Left ventricle myocardium inferior (tissue), 1 donor: ENCODE results near the gene BBS4. TPM values are rescaled to one million over a fixed set of nuclear protein-coding genes. Genes with fewer than 3 reads are reported as not detected.
A peak's percentile ranks its signal among the peaks of the same experiment; 100 is the strongest.

Experiments
- DNase-seq: peaks from one replicate; pipeline ENCODE4 v3.0.0-alpha.2; 2020
- H3K27ac ChIP-seq: fragments of 200-600 bp; replicated peaks from 2 replicates; pipeline ENCODE4 v1.8.0; 2021
- H3K27me3 ChIP-seq: fragments of 200-600 bp; 2 replicates; pipeline ENCODE4 v1.8.0; 2021; ENCODE audit warnings: low read depth
- H3K36me3 ChIP-seq: fragments of 200-600 bp; 2 replicates; pipeline ENCODE4 v1.8.0; 2021
- H3K4me1 ChIP-seq: fragments of 200-600 bp; 2 replicates; pipeline ENCODE4 v1.8.0; 2021
- H3K4me3 ChIP-seq: fragments of 200-600 bp; 2 replicates; pipeline ENCODE4 v1.8.0; 2021; ENCODE audit warnings: mild to moderate bottlenecking, moderate library complexity
- H3K9me3 ChIP-seq: fragments of 200-600 bp; replicated peaks from 2 replicates; pipeline ENCODE4 v1.8.0; 2021
- CTCF ChIP-seq: fragments of 200-600 bp; IDR thresholded peaks from 2 replicates; pipeline ENCODE4 v1.8.0; 2021; ENCODE audit warnings: antibody characterized with exemption, mild to moderate bottlenecking, borderline replicate concordance
- intact Hi-C: fragments of 100-400 bp; cut with micrococcal nuclease; formaldehyde crosslinking; loops from one replicate; pipeline ENCODE4 v1.11.0; 2022
- total RNA-seq: library from RNA; stranded (reverse); fragmentation: NEBNext Ultra II Directional; extraction: Animal tissue kit (Norgen Biotek cat#: 25700); gene quantifications from one replicate; pipeline ENCODE4 v1.2.1, GENCODE V29; 2021
- donor health status: DM: no; HTN: yes; CAD: no; lungs with severe emphysema.

BBS4 gene
- total RNA-seq, 1 donor from 2014 or later: 11.8 TPM

GRCh38 chr15:72751751-72752455 is 65.9 kb downstream of the BBS4 start:
- no peak overlapping the region for H3K4me3 ChIP-seq
- peaks cover 5% of the 10 kb centered on the region for H3K4me1 ChIP-seq
- intact Hi-C loops: no loop called here
- no peaks in the 10 kb centered on the region for H3K9me3 ChIP-seq
- no peak overlapping the region for H3K27ac ChIP-seq
- no peaks in the 10 kb centered on the region for H3K27me3 ChIP-seq
- peak; percentile 16 for DNase-seq
- TF ChIP-seq CTCF: no peak
- H3K36me3 ChIP-seq: peaks cover 62% of the 10 kb centered on the region

- H3K27me3 ChIP-seq: no peaks in the 10 kb centered on the region
- DNase-seq: no peak
- no peak overlapping the region for H3K27ac ChIP-seq
- H3K4me1 ChIP-seq: peaks cover 9% of the 10 kb centered on the region
- intact Hi-C loops: no loop called here
- no peak for TF ChIP-seq CTCF
- peaks cover 77% of the 10 kb centered on the region for H3K36me3 ChIP-seq
- H3K9me3 ChIP-seq: no peaks in the 10 kb centered on the region
- no peak overlapping the region for H3K4me3 ChIP-seq
Measured at GRCh38 chr15:72754096-72754495, 68.1 kb downstream of the BBS4 start.

- H3K4me3 ChIP-seq: no peak overlapping the region
- no peak for DNase-seq
- H3K4me1 ChIP-seq: peaks cover 4% of the 10 kb centered on the region
- no peaks in the 10 kb centered on the region for H3K9me3 ChIP-seq
- no peaks in the 10 kb centered on the region for H3K27me3 ChIP-seq
- intact Hi-C loops: no loop called here
- no peak for TF ChIP-seq CTCF
- peaks cover 82% of the 10 kb centered on the region for H3K36me3 ChIP-seq
- no peak overlapping the region for H3K27ac ChIP-seq
Measured at GRCh38 chr15:72758182-72758581, 72.2 kb downstream of the BBS4 start.

GRCh38 chr15:72760590-72761260 is 74.7 kb downstream of the BBS4 start:
- H3K27me3 ChIP-seq: no peaks in the 10 kb centered on the region
- peaks cover 6% of the 10 kb centered on the region for H3K4me1 ChIP-seq
- no peak for DNase-seq
- H3K9me3 ChIP-seq: no peaks in the 10 kb centered on the region
- peaks cover 67% of the 10 kb centered on the region for H3K36me3 ChIP-seq
- H3K27ac ChIP-seq: no peak overlapping the region
- no peak overlapping the region for H3K4me3 ChIP-seq
- no peak for TF ChIP-seq CTCF
- intact Hi-C loops: no loop called here

GRCh38 chr15:72764656-72765055 is 78.6 kb downstream of the BBS4 start:
- peaks cover 23% of the 10 kb centered on the region for H3K9me3 ChIP-seq
- no peak for TF ChIP-seq CTCF
- intact Hi-C loops: no loop called here
- peaks cover 2% of the 10 kb centered on the region for H3K4me1 ChIP-seq
- no peak overlapping the region for H3K27ac ChIP-seq
- DNase-seq: no peak
- peaks cover 76% of the 10 kb centered on the region for H3K36me3 ChIP-seq
- H3K4me3 ChIP-seq: no peak overlapping the region
- no peaks in the 10 kb centered on the region for H3K27me3 ChIP-seq
